Measurements from ENCODE around the gene CTSA. TPM values are rescaled to one million over a fixed set of nuclear protein-coding genes. Genes with fewer than 3 reads are reported as not detected.

Gene CTSA
- total RNA-seq, 1 donor from 2014 or later, result 69.0 TPM

- Mint-ChIP-seq H3K9me3 (ENCODE audit: unreplicated experiment) (peaks cover 10% of the 10 kb centered on the region), H3K27me3 (ENCODE audit: low read depth, unreplicated experiment) (no peaks in the 10 kb centered on the region), H3K36me3 (ENCODE audit: low read depth, unreplicated experiment) (peaks cover 35% of the 10 kb centered on the region), H3K4me1 (ENCODE audit: low read depth, unreplicated experiment) (peaks cover 7% of the 10 kb centered on the region), H3K27ac (ENCODE audit: unreplicated experiment) (no peak overlapping the region), H3K4me3 (ENCODE audit: unreplicated experiment) (no peak overlapping the region)
- FAIRE-seq, result no peak
- H2AFZ ChIP-seq (ENCODE audit: low read depth, low read length), result no peak overlapping the region
- H3K36me3 ChIP-seq (ENCODE audit: insufficient read depth, low read length), result peaks cover 2% of the 10 kb centered on the region
- peaks cover 3% of the 10 kb centered on the region for H4K20me1 ChIP-seq (ENCODE audit: insufficient read depth, low read length)
- DNase-seq (ENCODE audit: low read depth), result no peak
- no peak for TF ChIP-seq EZH2 (IDR thresholded peaks at IDR 0.05; ENCODE audit: insufficient read depth, low read length)
- no peak for TF ChIP-seq CTCF (IDR thresholded peaks at IDR 0.05; ENCODE audit: insufficient read depth, low read depth, low read length)
- H3K9me3 ChIP-seq (ENCODE audit: insufficient read depth, low read depth, low read length), result no peaks in the 10 kb centered on the region
- H3K4me3 ChIP-seq (ENCODE audit: insufficient read depth, low read depth, low read length), result no peak overlapping the region
- H3K27me3 ChIP-seq (ENCODE audit: insufficient read depth, low read length), result no peaks in the 10 kb centered on the region
- H3K27ac ChIP-seq (ENCODE audit: low read depth, low read length), result peak overlapping the region; percentile 58
- peak overlapping the region; percentile 26 for H3K4me2 ChIP-seq (ENCODE audit: low read length)
- H3K9ac ChIP-seq (ENCODE audit: low read length), result peak overlapping the region; percentile 34
- H3K79me2 ChIP-seq (ENCODE audit: insufficient read depth, low read length), result peaks cover 1% of the 10 kb centered on the region
- peaks cover 13% of the 10 kb centered on the region for H3K4me1 ChIP-seq (ENCODE audit: insufficient read depth, low read length)
Observed at GRCh38 chr20:45904583-45905504, 13.7 kb downstream of the CTSA start.

GRCh38 chr20:45905505-45906079, 14.5 kb downstream of the CTSA start:
- Histone ChIP-seq H3K27ac (ENCODE audit: low read depth, low read length) (peak overlapping the region; percentile 58), H3K36me3 (ENCODE audit: insufficient read depth, low read length) (peaks cover 2% of the 10 kb centered on the region), H3K27me3 (ENCODE audit: insufficient read depth, low read length) (no peaks in the 10 kb centered on the region), H3K9me3 (ENCODE audit: insufficient read depth, low read depth, low read length) (no peaks in the 10 kb centered on the region), H3K4me2 (ENCODE audit: low read length) (peak overlapping the region; percentile 26), H3K4me1 (ENCODE audit: insufficient read depth, low read length) (peaks cover 13% of the 10 kb centered on the region), H2AFZ (ENCODE audit: low read depth, low read length) (no peak overlapping the region), H4K20me1 (ENCODE audit: insufficient read depth, low read length) (peaks cover 3% of the 10 kb centered on the region), H3K9ac (ENCODE audit: low read length) (peak overlapping the region; percentile 34), H3K4me3 (ENCODE audit: insufficient read depth, low read depth, low read length) (no peak overlapping the region), H3K79me2 (ENCODE audit: insufficient read depth, low read length) (peaks cover 2% of the 10 kb centered on the region)
- peaks cover 35% of the 10 kb centered on the region for H3K36me3 Mint-ChIP-seq (ENCODE audit: low read depth, unreplicated experiment)
- FAIRE-seq, result no peak
- no peaks in the 10 kb centered on the region for H3K27me3 Mint-ChIP-seq (ENCODE audit: low read depth, unreplicated experiment)
- H3K9me3 Mint-ChIP-seq (ENCODE audit: unreplicated experiment), result peaks cover 10% of the 10 kb centered on the region
- H3K27ac Mint-ChIP-seq (ENCODE audit: unreplicated experiment), result no peak overlapping the region
- TF ChIP-seq EZH2 (IDR thresholded peaks at IDR 0.05; ENCODE audit: insufficient read depth, low read length), result no peak
- TF ChIP-seq CTCF (IDR thresholded peaks at IDR 0.05; ENCODE audit: insufficient read depth, low read depth, low read length), result no peak
- peaks cover 8% of the 10 kb centered on the region for H3K4me1 Mint-ChIP-seq (ENCODE audit: low read depth, unreplicated experiment)
- H3K4me3 Mint-ChIP-seq (ENCODE audit: unreplicated experiment), result no peak overlapping the region
- peak; percentile 84 for DNase-seq (ENCODE audit: low read depth)

Measured in astrocyte (in vitro differentiated cells and primary cell).